Measurements from ENCODE around the gene COX8C. TPM values are rescaled to one million over a fixed set of nuclear protein-coding genes. Genes with fewer than 3 reads are reported as not detected.
A peak's percentile ranks its signal among the peaks of the same experiment; 100 is the strongest.

Gene COX8C
- total and polyA plus RNA-seq, 2 experiments from 2014 or later = 0.73 TPM; not detected in 1

DNA sequence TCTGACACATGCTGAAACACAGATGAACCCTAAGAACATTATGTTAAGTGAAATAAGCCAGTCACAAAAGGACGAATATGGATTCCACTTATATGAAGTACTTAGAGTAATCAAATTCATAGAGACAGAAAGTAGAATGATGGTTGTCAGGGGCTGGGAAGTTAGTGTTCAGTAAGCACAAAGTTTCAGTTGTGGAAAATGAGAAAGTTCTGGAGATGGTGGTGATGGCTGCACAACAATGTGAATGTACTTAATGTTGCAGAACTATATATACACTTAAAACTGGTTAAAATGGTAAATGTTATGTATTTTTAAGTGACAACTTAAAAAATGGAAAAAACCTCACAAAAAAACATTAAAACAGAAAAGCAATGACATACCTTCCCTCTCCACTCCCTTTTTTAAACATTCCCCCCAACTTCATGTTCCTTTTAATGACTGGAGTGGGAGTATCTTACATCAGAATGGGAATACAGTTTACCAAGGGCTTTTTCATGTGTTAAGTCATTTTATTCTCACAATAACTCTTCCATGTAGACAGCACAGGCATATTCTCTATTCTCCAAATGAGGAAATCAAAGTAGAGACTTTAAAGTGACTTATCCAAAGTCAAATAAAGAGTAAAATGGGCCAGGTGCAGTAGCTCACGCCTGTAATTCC is 38.2 kb upstream of the COX8C start:
- peaks cover 100% of the 10 kb centered on the region for H3K79me2 ChIP-seq (replicated peaks; ENCODE audit: insufficient read depth)
- H3K4me1 ChIP-seq (ENCODE audit: insufficient read depth) = peaks cover 17% of the 10 kb centered on the region
- H3K4me3 ChIP-seq = no peak overlapping the region
- no peak overlapping the region for H3K4me2 ChIP-seq
- DNase-seq (ENCODE audit: low spot score) (no peak), ATAC-seq (no peak)
- no peaks in the 10 kb centered on the region for H3K36me3 ChIP-seq (ENCODE audit: insufficient read depth)
- 0 out of 2 replicates have a peak overlapping the region, but pooled peaks have one; percentile 33 for H3K27ac ChIP-seq (ENCODE audit: low read depth)
- Mint-ChIP-seq H3K4me1 (peaks cover 29% of the 10 kb centered on the region), H3K27me3 (ENCODE audit: insufficient read depth, low read depth, poor library complexity) (peaks cover 5% of the 10 kb centered on the region), H3K36me3 (ENCODE audit: low read depth) (no peaks in the 10 kb centered on the region), H3K4me3 (no peak overlapping the region), H3K9me3 (no peaks in the 10 kb centered on the region), H3K27ac (peak overlapping the region; percentile 59)
- H4K20me1 ChIP-seq (replicated peaks; ENCODE audit: insufficient read depth) = peaks cover 27% of the 10 kb centered on the region
- no peaks in the 10 kb centered on the region for H3K9me2 ChIP-seq (ENCODE audit: insufficient read depth)
- H2AFZ ChIP-seq = no peak overlapping the region
- no peaks in the 10 kb centered on the region for H3K27me3 ChIP-seq (ENCODE audit: insufficient read depth)
- TF ChIP-seq, protein P1, sequence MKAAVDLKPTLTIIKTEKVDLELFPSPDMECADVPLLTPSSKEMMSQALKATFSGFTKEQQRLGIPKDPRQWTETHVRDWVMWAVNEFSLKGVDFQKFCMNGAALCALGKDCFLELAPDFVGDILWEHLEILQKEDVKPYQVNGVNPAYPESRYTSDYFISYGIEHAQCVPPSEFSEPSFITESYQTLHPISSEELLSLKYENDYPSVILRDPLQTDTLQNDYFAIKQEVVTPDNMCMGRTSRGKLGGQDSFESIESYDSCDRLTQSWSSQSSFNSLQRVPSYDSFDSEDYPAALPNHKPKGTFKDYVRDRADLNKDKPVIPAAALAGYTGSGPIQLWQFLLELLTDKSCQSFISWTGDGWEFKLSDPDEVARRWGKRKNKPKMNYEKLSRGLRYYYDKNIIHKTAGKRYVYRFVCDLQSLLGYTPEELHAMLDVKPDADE (IDR thresholded peaks at IDR 0.05) = no peak
- no peak for TF ChIP-seq EZH2 (IDR thresholded peaks at IDR 0.05; ENCODE audit: low read depth, unreplicated experiment)
- no peak for TF ChIP-seq CREB1 (CRISPR knock-in tag; IDR thresholded peaks at IDR 0.05; ENCODE audit: low read depth)
- no peak for TF ChIP-seq EZH2phosphoT487 (IDR thresholded peaks at IDR 0.05; ENCODE audit: unreplicated experiment)
- no peak for TF ChIP-seq ZNF114 (CRISPR knock-in tag; IDR thresholded peaks at IDR 0.05)
- TF ChIP-seq, protein P2, sequence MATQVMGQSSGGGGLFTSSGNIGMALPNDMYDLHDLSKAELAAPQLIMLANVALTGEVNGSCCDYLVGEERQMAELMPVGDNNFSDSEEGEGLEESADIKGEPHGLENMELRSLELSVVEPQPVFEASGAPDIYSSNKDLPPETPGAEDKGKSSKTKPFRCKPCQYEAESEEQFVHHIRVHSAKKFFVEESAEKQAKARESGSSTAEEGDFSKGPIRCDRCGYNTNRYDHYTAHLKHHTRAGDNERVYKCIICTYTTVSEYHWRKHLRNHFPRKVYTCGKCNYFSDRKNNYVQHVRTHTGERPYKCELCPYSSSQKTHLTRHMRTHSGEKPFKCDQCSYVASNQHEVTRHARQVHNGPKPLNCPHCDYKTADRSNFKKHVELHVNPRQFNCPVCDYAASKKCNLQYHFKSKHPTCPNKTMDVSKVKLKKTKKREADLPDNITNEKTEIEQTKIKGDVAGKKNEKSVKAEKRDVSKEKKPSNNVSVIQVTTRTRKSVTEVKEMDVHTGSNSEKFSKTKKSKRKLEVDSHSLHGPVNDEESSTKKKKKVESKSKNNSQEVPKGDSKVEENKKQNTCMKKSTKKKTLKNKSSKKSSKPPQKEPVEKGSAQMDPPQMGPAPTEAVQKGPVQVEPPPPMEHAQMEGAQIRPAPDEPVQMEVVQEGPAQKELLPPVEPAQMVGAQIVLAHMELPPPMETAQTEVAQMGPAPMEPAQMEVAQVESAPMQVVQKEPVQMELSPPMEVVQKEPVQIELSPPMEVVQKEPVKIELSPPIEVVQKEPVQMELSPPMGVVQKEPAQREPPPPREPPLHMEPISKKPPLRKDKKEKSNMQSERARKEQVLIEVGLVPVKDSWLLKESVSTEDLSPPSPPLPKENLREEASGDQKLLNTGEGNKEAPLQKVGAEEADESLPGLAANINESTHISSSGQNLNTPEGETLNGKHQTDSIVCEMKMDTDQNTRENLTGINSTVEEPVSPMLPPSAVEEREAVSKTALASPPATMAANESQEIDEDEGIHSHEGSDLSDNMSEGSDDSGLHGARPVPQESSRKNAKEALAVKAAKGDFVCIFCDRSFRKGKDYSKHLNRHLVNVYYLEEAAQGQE (IDR thresholded peaks at IDR 0.05; ENCODE audit: unreplicated experiment) = no peak
- TF ChIP-seq, protein P3, sequence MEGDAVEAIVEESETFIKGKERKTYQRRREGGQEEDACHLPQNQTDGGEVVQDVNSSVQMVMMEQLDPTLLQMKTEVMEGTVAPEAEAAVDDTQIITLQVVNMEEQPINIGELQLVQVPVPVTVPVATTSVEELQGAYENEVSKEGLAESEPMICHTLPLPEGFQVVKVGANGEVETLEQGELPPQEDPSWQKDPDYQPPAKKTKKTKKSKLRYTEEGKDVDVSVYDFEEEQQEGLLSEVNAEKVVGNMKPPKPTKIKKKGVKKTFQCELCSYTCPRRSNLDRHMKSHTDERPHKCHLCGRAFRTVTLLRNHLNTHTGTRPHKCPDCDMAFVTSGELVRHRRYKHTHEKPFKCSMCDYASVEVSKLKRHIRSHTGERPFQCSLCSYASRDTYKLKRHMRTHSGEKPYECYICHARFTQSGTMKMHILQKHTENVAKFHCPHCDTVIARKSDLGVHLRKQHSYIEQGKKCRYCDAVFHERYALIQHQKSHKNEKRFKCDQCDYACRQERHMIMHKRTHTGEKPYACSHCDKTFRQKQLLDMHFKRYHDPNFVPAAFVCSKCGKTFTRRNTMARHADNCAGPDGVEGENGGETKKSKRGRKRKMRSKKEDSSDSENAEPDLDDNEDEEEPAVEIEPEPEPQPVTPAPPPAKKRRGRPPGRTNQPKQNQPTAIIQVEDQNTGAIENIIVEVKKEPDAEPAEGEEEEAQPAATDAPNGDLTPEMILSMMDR (conservative IDR thresholded peaks at IDR 0.05; ENCODE audit: low read depth in 2 of 2) = no peak
- no peak for TF ChIP-seq JUNB (IDR thresholded peaks at IDR 0.05; ENCODE audit: unreplicated experiment)
- no peak for TF ChIP-seq POLR2AphosphoS5 (IDR thresholded peaks at IDR 0.05; ENCODE audit: low read depth)
- TF ChIP-seq, protein P4, sequence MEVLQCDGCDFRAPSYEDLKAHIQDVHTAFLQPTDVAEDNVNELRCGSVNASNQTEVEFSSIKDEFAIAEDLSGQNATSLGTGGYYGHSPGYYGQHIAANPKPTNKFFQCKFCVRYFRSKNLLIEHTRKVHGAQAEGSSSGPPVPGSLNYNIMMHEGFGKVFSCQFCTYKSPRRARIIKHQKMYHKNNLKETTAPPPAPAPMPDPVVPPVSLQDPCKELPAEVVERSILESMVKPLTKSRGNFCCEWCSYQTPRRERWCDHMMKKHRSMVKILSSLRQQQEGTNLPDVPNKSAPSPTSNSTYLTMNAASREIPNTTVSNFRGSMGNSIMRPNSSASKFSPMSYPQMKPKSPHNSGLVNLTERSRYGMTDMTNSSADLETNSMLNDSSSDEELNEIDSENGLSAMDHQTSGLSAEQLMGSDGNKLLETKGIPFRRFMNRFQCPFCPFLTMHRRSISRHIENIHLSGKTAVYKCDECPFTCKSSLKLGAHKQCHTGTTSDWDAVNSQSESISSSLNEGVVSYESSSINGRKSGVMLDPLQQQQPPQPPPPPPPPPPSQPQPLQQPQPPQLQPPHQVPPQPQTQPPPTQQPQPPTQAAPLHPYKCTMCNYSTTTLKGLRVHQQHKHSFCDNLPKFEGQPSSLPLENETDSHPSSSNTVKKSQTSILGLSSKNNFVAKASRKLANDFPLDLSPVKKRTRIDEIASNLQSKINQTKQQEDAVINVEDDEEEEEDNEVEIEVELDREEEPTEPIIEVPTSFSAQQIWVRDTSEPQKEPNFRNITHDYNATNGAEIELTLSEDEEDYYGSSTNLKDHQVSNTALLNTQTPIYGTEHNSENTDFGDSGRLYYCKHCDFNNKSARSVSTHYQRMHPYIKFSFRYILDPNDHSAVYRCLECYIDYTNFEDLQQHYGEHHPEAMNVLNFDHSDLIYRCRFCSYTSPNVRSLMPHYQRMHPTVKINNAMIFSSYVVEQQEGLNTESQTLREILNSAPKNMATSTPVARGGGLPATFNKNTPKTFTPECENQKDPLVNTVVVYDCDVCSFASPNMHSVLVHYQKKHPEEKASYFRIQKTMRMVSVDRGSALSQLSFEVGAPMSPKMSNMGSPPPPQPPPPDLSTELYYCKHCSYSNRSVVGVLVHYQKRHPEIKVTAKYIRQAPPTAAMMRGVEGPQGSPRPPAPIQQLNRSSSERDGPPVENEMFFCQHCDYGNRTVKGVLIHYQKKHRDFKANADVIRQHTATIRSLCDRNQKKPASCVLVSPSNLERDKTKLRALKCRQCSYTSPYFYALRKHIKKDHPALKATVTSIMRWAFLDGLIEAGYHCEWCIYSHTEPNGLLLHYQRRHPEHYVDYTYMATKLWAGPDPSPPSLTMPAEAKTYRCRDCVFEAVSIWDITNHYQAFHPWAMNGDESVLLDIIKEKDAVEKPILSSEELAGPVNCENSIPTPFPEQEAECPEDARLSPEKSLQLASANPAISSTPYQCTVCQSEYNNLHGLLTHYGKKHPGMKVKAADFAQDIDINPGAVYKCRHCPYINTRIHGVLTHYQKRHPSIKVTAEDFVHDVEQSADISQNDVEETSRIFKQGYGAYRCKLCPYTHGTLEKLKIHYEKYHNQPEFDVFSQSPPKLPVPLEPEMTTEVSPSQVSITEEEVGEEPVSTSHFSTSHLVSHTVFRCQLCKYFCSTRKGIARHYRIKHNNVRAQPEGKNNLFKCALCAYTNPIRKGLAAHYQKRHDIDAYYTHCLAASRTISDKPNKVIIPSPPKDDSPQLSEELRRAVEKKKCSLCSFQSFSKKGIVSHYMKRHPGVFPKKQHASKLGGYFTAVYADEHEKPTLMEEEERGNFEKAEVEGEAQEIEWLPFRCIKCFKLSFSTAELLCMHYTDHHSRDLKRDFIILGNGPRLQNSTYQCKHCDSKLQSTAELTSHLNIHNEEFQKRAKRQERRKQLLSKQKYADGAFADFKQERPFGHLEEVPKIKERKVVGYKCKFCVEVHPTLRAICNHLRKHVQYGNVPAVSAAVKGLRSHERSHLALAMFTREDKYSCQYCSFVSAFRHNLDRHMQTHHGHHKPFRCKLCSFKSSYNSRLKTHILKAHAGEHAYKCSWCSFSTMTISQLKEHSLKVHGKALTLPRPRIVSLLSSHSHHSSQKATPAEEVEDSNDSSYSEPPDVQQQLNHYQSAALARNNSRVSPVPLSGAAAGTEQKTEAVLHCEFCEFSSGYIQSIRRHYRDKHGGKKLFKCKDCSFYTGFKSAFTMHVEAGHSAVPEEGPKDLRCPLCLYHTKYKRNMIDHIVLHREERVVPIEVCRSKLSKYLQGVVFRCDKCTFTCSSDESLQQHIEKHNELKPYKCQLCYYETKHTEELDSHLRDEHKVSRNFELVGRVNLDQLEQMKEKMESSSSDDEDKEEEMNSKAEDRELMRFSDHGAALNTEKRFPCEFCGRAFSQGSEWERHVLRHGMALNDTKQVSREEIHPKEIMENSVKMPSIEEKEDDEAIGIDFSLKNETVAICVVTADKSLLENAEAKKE (CRISPR knock-in tag; IDR thresholded peaks at IDR 0.05) = no peak
- TF ChIP-seq STAT1 (IDR thresholded peaks at IDR 0.05; ENCODE audit: unreplicated experiment) = no peak
- TF ChIP-seq NANOG (IDR thresholded peaks at IDR 0.05; ENCODE audit: borderline replicate concordance) = no peak
- TF ChIP-seq ZNF331 (CRISPR knock-in tag; IDR thresholded peaks at IDR 0.05; ENCODE audit: low read depth) = no peak
- no peaks in the 10 kb centered on the region for H3F3A ChIP-seq (replicated peaks; ENCODE audit: low read depth)

Data from GM23338 (cell line).